H9 (cell line): ENCODE data around the gene RAP1GAP2. TPM values are rescaled to one million over a fixed set of nuclear protein-coding genes. Genes with fewer than 3 reads are reported as not detected.

Experiments used
- DNase-seq: peaks from one replicate; pipeline ENCODE4 v3.0.0-alpha.2; 2017
- H2AFZ ChIP-seq: one replicate; pipeline ENCODE4 v1.6.1; 2013; ENCODE audit warnings: mild to moderate bottlenecking, low read length, control low read depth, moderate library complexity
- H2AK5ac ChIP-seq: 2 replicates; pipeline ENCODE4 v1.6.1; 2013; ENCODE audit warnings: low read length, control low read depth, mixed read lengths; ENCODE audit not compliant: insufficient read length
- H2BK120ac ChIP-seq: one replicate; pipeline ENCODE4 v1.6.1; 2013; ENCODE audit warnings: low read depth, mild to moderate bottlenecking, low read length, control low read depth, inconsistent platforms; ENCODE audit not compliant: poor library complexity, severe bottlenecking
- H2BK12ac ChIP-seq: 2 replicates; pipeline ENCODE4 v1.6.1; 2013; ENCODE audit warnings: low read length, control low read depth, mixed read lengths, low read depth; ENCODE audit not compliant: insufficient read length
- H2BK15ac ChIP-seq: 2 replicates; pipeline ENCODE4 v1.6.1; 2013; ENCODE audit warnings: low read depth, low read length, control low read depth
- H2BK20ac ChIP-seq: one replicate; pipeline ENCODE4 v1.6.1; 2013; ENCODE audit warnings: low read depth, mild to moderate bottlenecking, low read length, control low read depth, inconsistent platforms; ENCODE audit not compliant: poor library complexity, severe bottlenecking
- H2BK5ac ChIP-seq: 2 replicates; pipeline ENCODE4 v1.6.1; 2013; ENCODE audit warnings: low read length, control low read depth, mixed read lengths; ENCODE audit not compliant: insufficient read length
- H3K14ac ChIP-seq: 2 replicates; pipeline ENCODE4 v1.6.1; 2013; ENCODE audit warnings: low read length, control low read depth; ENCODE audit not compliant: insufficient read depth
- H3K18ac ChIP-seq: 2 replicates; pipeline ENCODE4 v1.6.1; 2013; ENCODE audit warnings: low read depth, mild to moderate bottlenecking, mixed read lengths, low read length, control low read depth; ENCODE audit not compliant: insufficient read length
- H3K23ac ChIP-seq: 2 replicates; pipeline ENCODE4 v1.6.1; 2013; ENCODE audit warnings: low read length, control low read depth, mixed read lengths, low read depth; ENCODE audit not compliant: insufficient read length
- H3K23me2 ChIP-seq: 2 replicates; pipeline ENCODE4 v1.6.1; 2013; ENCODE audit warnings: low read depth, mild to moderate bottlenecking, mixed read lengths, low read length, control low read depth; ENCODE audit not compliant: insufficient read length, poor library complexity, severe bottlenecking
- H3K27ac ChIP-seq: 2 replicates; pipeline ENCODE4 v1.5.1; 2013; ENCODE audit warnings: low read length, control low read depth, mixed read lengths, low read depth; ENCODE audit not compliant: insufficient read length
- H3K27me3 ChIP-seq: 2 replicates; pipeline ENCODE4 v1.6.1; 2013; ENCODE audit warnings: low read length, control low read depth, inconsistent platforms; ENCODE audit not compliant: insufficient read depth
- H3K4ac ChIP-seq: 2 replicates; pipeline ENCODE4 v1.6.1; 2013; ENCODE audit warnings: low read depth, mild to moderate bottlenecking, control low read depth, inconsistent platforms, low read length, moderate library complexity
- H3K4me1 ChIP-seq: 2 replicates; pipeline ENCODE4 v1.6.1; 2013; ENCODE audit warnings: low read length, control low read depth, inconsistent platforms; ENCODE audit not compliant: insufficient read depth
- H3K4me2 ChIP-seq: 2 replicates; pipeline ENCODE4 v1.6.1; 2013; ENCODE audit warnings: low read length, control low read depth, mixed read lengths; ENCODE audit not compliant: insufficient read length, insufficient read depth
- H3K56ac ChIP-seq: 2 replicates; pipeline ENCODE4 v1.6.1; 2013; ENCODE audit warnings: low read depth, mild to moderate bottlenecking, mixed read lengths, low read length, control low read depth; ENCODE audit not compliant: insufficient read length
- H3K79me1 ChIP-seq: 2 replicates; pipeline ENCODE4 v1.6.1; 2013; ENCODE audit warnings: low read depth, mild to moderate bottlenecking, moderate library complexity, low read length, control low read depth, inconsistent platforms; ENCODE audit not compliant: insufficient read depth, poor library complexity, severe bottlenecking
- H3K79me2 ChIP-seq: 2 replicates; pipeline ENCODE4 v1.6.1; 2013; ENCODE audit warnings: low read length, control low read depth, inconsistent platforms; ENCODE audit not compliant: insufficient read depth
- H3K9ac ChIP-seq: 2 replicates; pipeline ENCODE4 v1.6.1; 2013; ENCODE audit warnings: low read length, control low read depth, mixed read lengths; ENCODE audit not compliant: insufficient read length; ENCODE audit errors: extremely low read depth
- H3K9me3 ChIP-seq: one replicate; pipeline ENCODE4 v1.6.1; 2013; ENCODE audit warnings: low read depth, low read length, inconsistent platforms; ENCODE audit not compliant: control insufficient read depth
- H3T11ph ChIP-seq: one replicate; pipeline ENCODE4 v1.6.1; 2013; ENCODE audit warnings: mild to moderate bottlenecking, low read length, control low read depth, inconsistent platforms
- H4K20me1 ChIP-seq: one replicate; pipeline ENCODE4 v1.6.1; 2013; ENCODE audit not compliant: control insufficient read depth, insufficient read length, insufficient read depth
- H4K5ac ChIP-seq: 2 replicates; pipeline ENCODE4 v1.6.1; 2013; ENCODE audit warnings: low read depth, mild to moderate bottlenecking, mixed read lengths, low read length, control low read depth; ENCODE audit not compliant: insufficient read length
- H4K8ac ChIP-seq: replicated peaks from 2 replicates; pipeline ENCODE4 v1.6.1; 2013; ENCODE audit warnings: low read length, control low read depth, mixed read lengths, low read depth; ENCODE audit not compliant: insufficient read length
- H4K91ac ChIP-seq: 2 replicates; pipeline ENCODE4 v1.6.1; 2013; ENCODE audit warnings: low read depth, mild to moderate bottlenecking, moderate library complexity, mixed read lengths, low read length, control low read depth; ENCODE audit not compliant: insufficient read length
- H3K27ac Mint-ChIP-seq, 3 experiments: 2 replicates in 2 of 3; 3 replicates in 1 of 3; pipeline ENCODE4 v1.8.0; 2020 to 2021; ENCODE audit warnings: mixed read lengths in 3 of 3, mild to moderate bottlenecking in 1 of 3, moderate library complexity in 1 of 3
- H3K27me3 Mint-ChIP-seq: 2 replicates; pipeline ENCODE4 v1.8.0; 2021; ENCODE audit warnings: low read depth, mild to moderate bottlenecking, moderate library complexity, mixed read lengths
- H3K36me3 Mint-ChIP-seq, 3 experiments: 2 replicates in 2 of 3; 3 replicates in 1 of 3; pipeline ENCODE4 v1.8.0; 2020 to 2021; ENCODE audit warnings: low read depth in 3 of 3, mixed read lengths in 3 of 3; ENCODE audit not compliant: insufficient read depth in 1 of 3
- H3K4me1 Mint-ChIP-seq, 2 experiments: 2 replicates each; pipeline ENCODE4 v1.8.0; 2020; ENCODE audit warnings: mixed read lengths in 2 of 2
- H3K4me3 Mint-ChIP-seq, 2 experiments: 2 replicates in 1 of 2; 3 replicates in 1 of 2; pipeline ENCODE4 v1.8.0; 2020 to 2021; ENCODE audit warnings: mild to moderate bottlenecking in 2 of 2, mixed read lengths in 2 of 2, moderate library complexity in 1 of 2
- H3K9me3 Mint-ChIP-seq, 2 experiments: 2 replicates in 1 of 2; 3 replicates in 1 of 2; pipeline ENCODE4 v1.8.0; 2020; ENCODE audit warnings: mild to moderate bottlenecking in 2 of 2, mixed read lengths in 2 of 2, moderate library complexity in 1 of 2
- CTCF ChIP-seq: fragments of 200-600 bp; sonication (generic); conservative IDR thresholded peaks from 3 replicates; pipeline ENCODE4 v1.8.0; 2021; ENCODE audit warnings: antibody characterized with exemption, mild to moderate bottlenecking
- WGBS: extraction: QIAGEN DNeasy Blood & Tissue Kit; methylation state at CpG from one replicate; pipeline ENCODE4 v1.1.7; 2013; ENCODE audit warnings: missing lambda C conversion rate, low lambda C conversion rate, mixed read lengths; ENCODE audit not compliant: insufficient read length; ENCODE audit errors: extremely low coverage; 5-methylcytosine and 5-hydroxymethylcytosine counted together
- total RNA-seq: library from RNA; stranded (reverse); gene quantifications from 2 replicates; pipeline ENCODE4 v1.2.1, GENCODE V29; 2021

RAP1GAP2 gene
- total RNA-seq, 1 experiment from 2014 or later, result 33.8 TPM

- H2BK15ac ChIP-seq, result no peak overlapping the region
- H3K4me1 ChIP-seq, result no peaks in the 10 kb centered on the region
- no peak overlapping the region for H3K14ac ChIP-seq
- Mint-ChIP-seq H3K27me3 (no peaks in the 10 kb centered on the region), H3K27ac (peak overlapping the region in 1 of 3 experiments; percentile 59; a peak in 2 of 7 replicates), H3K4me3 (no peak overlapping the region), H3K4me1 (no peaks in the 10 kb centered on the region), H3K9me3 (no peaks in the 10 kb centered on the region), H3K36me3 (peaks cover 5 to 50% (median 13%) of the 10 kb centered on the region in 3 experiments; a peak in 5 of 7 replicates)
- no peak for DNase-seq
- no peak overlapping the region for H4K91ac ChIP-seq
- H2BK12ac ChIP-seq, result no peak overlapping the region
- no peaks in the 10 kb centered on the region for H4K20me1 ChIP-seq
- H3K23me2 ChIP-seq, result no peaks in the 10 kb centered on the region
- no peaks in the 10 kb centered on the region for H3K9me3 ChIP-seq
- H2AK5ac ChIP-seq, result no peak overlapping the region
- no peak overlapping the region for H2AFZ ChIP-seq
- no peak overlapping the region for H2BK5ac ChIP-seq
- H4K5ac ChIP-seq, result no peak overlapping the region
- no peak overlapping the region for H3K56ac ChIP-seq
- H2BK120ac ChIP-seq, result no peak overlapping the region
- H3K27me3 ChIP-seq, result no peaks in the 10 kb centered on the region
- H3K9ac ChIP-seq, result no peak overlapping the region
- H3K79me2 ChIP-seq, result no peaks in the 10 kb centered on the region
- no peaks in the 10 kb centered on the region for H3K79me1 ChIP-seq
- H3K23ac ChIP-seq, result no peak overlapping the region
- H3T11ph ChIP-seq, result no peak overlapping the region
- H4K8ac ChIP-seq, result no peak overlapping the region
- no CpG with 5 or more reads among the region's 4 CpGs for WGBS
- no peak overlapping the region for H3K4me2 ChIP-seq
- H3K18ac ChIP-seq, result no peak overlapping the region
- no peak overlapping the region for H3K4ac ChIP-seq
- H3K27ac ChIP-seq, result no peak overlapping the region
- H2BK20ac ChIP-seq, result no peak overlapping the region
- no peak for TF ChIP-seq CTCF
Measured at GRCh38 chr17:3006801-3007200, 210.6 kb downstream of the RAP1GAP2 start.
